ENCODE measurements around the gene SERPINI1.
"Not testable (repeated sequence)": the region's sequence is repeated elsewhere in the genome, so short reads cannot be mapped to it uniquely, and the experiment has no call there.

Gene SERPINI1

DNA sequence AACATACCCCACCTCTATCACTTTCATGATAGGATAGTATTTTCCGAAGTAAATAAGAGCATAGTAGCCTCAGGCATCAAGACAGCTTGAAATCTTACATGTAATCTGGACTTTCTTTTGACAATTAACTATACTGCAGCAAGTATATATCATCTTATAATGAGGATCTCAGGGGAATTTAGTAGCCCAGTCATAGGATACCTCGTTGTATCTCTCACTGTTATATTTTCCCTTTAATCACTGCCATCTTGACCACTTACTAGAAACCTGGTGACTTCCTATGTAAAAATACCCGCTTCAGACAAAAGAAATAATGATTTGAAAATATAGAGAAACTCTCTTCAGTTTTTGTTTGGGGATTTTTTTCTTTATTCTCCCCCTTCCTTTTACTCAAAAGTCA, 88.2 kb downstream of the SERPINI1 start:
- Mint-ChIP-seq H3K4me3 (no peak overlapping the region), H3K27me3 (ENCODE audit: low read depth, poor library complexity) (no peaks in the 10 kb centered on the region), H3K27ac (no peak overlapping the region), H3K4me1 (no peaks in the 10 kb centered on the region), H3K9me3 (no peaks in the 10 kb centered on the region), H3K36me3 (ENCODE audit: low read depth) (no peaks in the 10 kb centered on the region)
- no peak for TF ChIP-seq CTCF (IDR thresholded peaks at IDR 0.05)
- DNase-seq = no peak

DNA sequence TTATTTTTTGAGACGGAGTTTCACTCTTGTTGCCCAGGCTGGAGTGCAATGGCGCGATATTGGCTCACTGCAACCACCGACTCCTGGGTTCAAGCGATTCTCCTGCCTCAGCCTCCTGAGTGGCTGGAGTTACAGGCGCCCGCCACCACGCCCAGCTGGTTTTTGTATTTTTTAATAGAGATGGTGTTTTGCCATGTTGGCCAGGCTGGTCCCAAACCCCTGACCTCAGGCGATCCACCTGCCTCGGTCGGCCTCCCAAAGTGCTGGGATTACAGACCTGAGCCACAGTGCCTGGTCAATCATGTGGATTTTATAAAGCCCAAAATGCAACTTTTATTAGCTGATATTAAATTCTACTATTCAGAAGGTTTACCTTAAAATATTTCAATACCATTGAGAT, 92.1 kb downstream of the SERPINI1 start:
- H3K27ac Mint-ChIP-seq; DNase-seq; H3K4me1 Mint-ChIP-seq; H3K9me3 Mint-ChIP-seq; H3K4me3 Mint-ChIP-seq; H3K27me3 Mint-ChIP-seq (ENCODE audit: low read depth, poor library complexity); H3K36me3 Mint-ChIP-seq (ENCODE audit: low read depth): not testable (repeated sequence)

GRCh38 chr3:167829071-167829470, 93.5 kb downstream of the SERPINI1 start:
- H3K9me3 Mint-ChIP-seq = no peaks in the 10 kb centered on the region
- H3K36me3 Mint-ChIP-seq (ENCODE audit: low read depth) = no peaks in the 10 kb centered on the region
- TF ChIP-seq CTCF (IDR thresholded peaks at IDR 0.05) = no peak
- no peaks in the 10 kb centered on the region for H3K4me1 Mint-ChIP-seq
- no peak overlapping the region for H3K4me3 Mint-ChIP-seq
- H3K27me3 Mint-ChIP-seq (ENCODE audit: low read depth, poor library complexity) = no peaks in the 10 kb centered on the region
- no peak for DNase-seq
- no peak overlapping the region for H3K27ac Mint-ChIP-seq

DNA sequence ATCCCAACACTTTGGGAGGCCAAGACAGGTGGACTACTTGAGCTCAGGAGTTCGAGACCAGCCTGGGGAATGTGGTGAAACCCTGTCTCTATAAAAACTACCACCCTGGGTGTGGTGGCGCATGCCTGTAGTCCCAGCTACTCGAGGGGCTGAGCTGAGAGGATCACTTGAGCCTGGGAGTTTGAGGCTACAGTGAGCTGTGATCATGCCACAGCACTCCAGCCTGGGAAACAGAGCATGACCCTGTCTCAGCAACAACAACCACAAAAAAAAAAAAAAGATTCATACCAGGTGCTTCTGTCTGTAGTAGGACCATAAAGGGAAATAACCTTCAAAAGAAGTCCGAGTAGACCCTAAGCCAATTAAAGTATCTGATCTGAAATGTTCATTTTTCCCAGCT, 94.5 kb downstream of the SERPINI1 start:
- no peak overlapping the region for H3K4me3 Mint-ChIP-seq
- no peaks in the 10 kb centered on the region for H3K4me1 Mint-ChIP-seq
- no peaks in the 10 kb centered on the region for H3K9me3 Mint-ChIP-seq
- no peak for TF ChIP-seq CTCF (IDR thresholded peaks at IDR 0.05)
- H3K27me3 Mint-ChIP-seq (ENCODE audit: low read depth, poor library complexity) = no peaks in the 10 kb centered on the region
- no peaks in the 10 kb centered on the region for H3K36me3 Mint-ChIP-seq (ENCODE audit: low read depth)
- DNase-seq = no peak
- H3K27ac Mint-ChIP-seq = no peak overlapping the region

- peaks cover 1% of the 10 kb centered on the region for H3K27me3 Mint-ChIP-seq (ENCODE audit: low read depth, poor library complexity)
- no peaks in the 10 kb centered on the region for H3K9me3 Mint-ChIP-seq
- H3K27ac Mint-ChIP-seq = no peak overlapping the region
- TF ChIP-seq CTCF (IDR thresholded peaks at IDR 0.05) = no peak
- no peaks in the 10 kb centered on the region for H3K4me1 Mint-ChIP-seq
- no peak for DNase-seq
- no peak overlapping the region for H3K4me3 Mint-ChIP-seq
- H3K36me3 Mint-ChIP-seq (ENCODE audit: low read depth) = no peaks in the 10 kb centered on the region
These were observed 99.8 kb downstream of the SERPINI1 start for GRCh38 chr3:167835359-167835758.

DNA sequence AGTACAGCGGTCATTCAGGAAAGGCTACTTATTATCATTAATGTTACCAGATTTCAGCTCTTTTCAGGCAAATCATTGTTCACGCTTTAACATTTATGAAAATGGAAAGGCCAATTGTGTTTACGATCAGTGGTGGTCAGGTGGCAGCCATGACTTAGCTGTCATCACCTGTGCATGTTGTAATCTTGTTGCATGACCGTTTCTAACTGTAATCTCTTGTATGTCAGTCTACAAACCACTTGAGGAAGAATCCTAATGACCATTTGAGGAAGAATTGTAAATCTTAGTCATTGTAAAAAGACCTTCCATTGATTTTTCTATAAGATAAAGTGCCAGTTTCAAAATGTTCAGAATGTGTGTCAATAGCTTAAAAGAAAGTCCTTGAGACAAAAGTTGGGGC, 100.4 kb downstream of the SERPINI1 start:
- no peak overlapping the region for H3K4me3 Mint-ChIP-seq
- no peak for TF ChIP-seq CTCF (IDR thresholded peaks at IDR 0.05)
- no peak for DNase-seq
- H3K36me3 Mint-ChIP-seq (ENCODE audit: low read depth) = no peaks in the 10 kb centered on the region
- no peaks in the 10 kb centered on the region for H3K4me1 Mint-ChIP-seq
- no peaks in the 10 kb centered on the region for H3K9me3 Mint-ChIP-seq
- H3K27ac Mint-ChIP-seq = no peak overlapping the region
- peaks cover 2% of the 10 kb centered on the region for H3K27me3 Mint-ChIP-seq (ENCODE audit: low read depth, poor library complexity)
